ENCODE results near the gene WTIP.
A peak's percentile ranks its signal among the peaks of the same experiment; 100 is the strongest.
"Not testable (repeated sequence)": the region's sequence is repeated elsewhere in the genome, so short reads cannot be mapped to it uniquely, and the experiment has no call there.

WTIP gene

GRCh38 chr19:34480971-34481841 lies at the start of gene WTIP:
Gene WTIP (plus strand): TSS chr19:34481758. CDS start chr19:34481975, 217 bp downstream.
- DNase-seq, result peak; percentile 95

DNA sequence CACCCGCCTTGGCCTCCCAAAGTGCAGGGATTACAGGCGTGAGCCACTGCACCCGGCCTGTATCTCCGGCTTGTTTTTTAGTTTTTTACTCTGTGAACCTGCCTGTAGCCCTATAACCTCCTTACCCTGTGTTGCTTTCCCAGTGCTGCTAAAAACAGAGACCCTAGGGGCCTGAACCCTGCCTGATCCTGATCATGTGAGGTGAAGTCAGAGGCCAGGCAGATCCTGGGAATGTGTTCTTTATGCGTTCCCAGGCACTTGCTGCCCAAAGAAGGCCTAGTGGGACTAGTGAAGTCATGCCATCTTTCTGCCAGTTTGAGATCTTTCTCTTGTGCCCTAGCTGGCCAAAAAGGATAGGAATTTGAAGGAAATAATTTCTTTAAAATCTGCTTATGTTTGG lies 48.8 kb upstream of the WTIP start:
- no peak for DNase-seq

GRCh38 chr19:34436716-34437115 lies 44.8 kb upstream of the WTIP start:
- DNase-seq, result no peak

DNA sequence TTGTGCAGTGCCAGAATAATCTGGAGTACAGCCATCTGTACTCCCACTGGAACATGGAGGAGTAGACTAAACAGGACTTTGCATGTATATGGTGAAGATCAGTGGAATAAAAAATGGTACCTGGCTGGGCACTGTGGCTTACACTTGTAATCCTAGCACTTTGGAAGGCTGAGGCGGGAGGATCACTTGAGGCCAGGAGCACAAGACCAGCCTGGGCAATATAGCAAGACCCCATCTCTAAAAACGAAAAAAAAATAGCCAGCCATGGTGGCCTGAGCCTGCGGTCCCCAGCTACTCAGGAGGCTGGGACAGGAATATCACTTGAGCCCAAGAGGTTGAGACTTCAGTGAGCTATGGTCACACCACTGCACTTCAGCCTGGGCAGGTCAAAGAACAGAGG lies 33.4 kb upstream of the WTIP start:
- no peak for DNase-seq

- peak; percentile 38 for DNase-seq
Observed at GRCh38 chr19:34452723-34453122, 28.8 kb upstream of the WTIP start.

GRCh38 chr19:34454091-34454490 lies 27.5 kb upstream of the WTIP start:
- DNase-seq, result peak; percentile 76

- no peak for DNase-seq
Observed at GRCh38 chr19:34454685-34455084, 26.9 kb upstream of the WTIP start.

- DNase-seq, result not testable (repeated sequence)
Observed at GRCh38 chr19:34455783-34456480, 25.6 kb upstream of the WTIP start.

DNA sequence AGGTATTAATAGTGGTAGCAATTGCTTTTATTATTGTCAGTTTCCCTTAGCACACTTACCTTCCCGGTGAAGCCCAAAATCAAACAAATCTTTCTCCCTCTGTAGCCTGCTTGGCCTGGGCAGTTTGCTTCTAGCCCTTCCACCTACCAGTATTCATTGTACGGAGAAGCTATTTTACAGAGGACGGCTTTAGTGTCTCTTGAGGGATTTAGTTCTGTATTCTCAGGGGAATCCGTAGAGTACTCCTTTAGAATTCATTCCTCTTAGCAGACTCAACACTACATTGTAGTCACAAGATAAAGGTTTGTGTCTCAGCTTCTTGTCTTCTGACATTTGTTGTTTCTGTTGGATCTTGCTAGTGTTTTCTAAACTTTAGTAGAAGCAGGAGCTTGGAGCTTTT lies 24.1 kb upstream of the WTIP start:
- no peak for DNase-seq

DNA sequence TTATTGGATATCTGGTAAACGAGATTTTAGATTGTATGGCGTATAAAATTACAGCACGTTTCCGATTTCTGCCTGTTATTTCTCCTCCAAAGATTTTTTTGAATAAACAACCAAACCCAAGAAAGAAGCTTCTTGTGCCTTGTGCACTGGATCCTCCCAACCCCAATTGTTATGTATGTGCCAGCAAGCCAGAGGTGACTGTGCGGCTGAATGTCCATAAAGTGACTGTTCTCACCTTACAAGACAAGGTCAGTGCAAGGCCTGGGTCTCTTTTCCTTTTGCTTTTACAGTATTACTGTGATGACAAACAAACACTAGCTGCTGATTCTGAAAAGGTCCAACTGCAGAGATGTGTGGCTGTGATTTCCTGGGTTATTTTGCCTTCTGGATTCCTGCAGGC lies 22.9 kb upstream of the WTIP start:
- DNase-seq, result no peak

DNA sequence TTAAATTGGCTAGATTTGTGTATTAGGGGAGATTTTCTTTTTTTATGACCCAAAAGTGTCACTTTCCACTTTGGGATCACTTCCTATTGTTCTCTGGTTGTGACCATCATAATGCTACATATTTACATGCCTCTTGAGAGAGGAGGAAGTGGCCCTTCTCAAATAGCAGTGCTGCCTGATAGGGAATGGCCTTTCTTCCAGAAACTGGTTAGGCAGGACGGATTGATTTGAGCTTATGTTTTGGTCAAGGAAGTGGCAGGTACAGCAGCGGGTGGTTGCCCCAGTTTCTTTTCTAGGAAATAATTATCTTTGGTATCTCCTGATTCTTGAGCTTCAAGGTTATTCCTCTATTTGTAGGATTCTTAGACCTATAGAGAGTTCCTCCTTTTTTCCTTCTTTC lies 21.9 kb upstream of the WTIP start:
- no peak for DNase-seq

GRCh38 chr19:34461375-34462100 lies 20.0 kb upstream of the WTIP start:
- DNase-seq, result no peak

- not testable (repeated sequence) for DNase-seq
Observed at GRCh38 chr19:34464785-34465184, 16.8 kb upstream of the WTIP start.

DNA sequence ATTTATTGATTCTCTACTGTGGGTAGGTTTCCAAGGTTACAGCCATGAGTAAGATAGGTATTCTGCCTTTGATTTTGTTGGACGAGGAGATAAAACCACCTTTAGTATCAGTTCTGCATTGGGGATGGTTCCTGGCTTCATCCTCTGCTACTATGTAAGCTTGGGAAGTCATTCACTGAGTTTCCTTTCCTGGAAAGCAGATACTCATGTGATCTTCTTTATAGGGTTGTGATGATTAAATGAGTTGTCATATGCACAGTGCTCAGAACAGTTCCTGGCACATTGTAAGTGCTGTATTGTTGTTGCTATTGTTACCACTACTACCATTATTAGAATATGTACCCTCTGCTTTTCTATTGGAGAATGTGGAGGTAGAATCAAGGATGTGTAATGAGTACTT lies 13.1 kb upstream of the WTIP start:
- no peak for DNase-seq

- DNase-seq, result not testable (repeated sequence)
Observed at GRCh38 chr19:34469026-34469425, 12.5 kb upstream of the WTIP start.

DNA sequence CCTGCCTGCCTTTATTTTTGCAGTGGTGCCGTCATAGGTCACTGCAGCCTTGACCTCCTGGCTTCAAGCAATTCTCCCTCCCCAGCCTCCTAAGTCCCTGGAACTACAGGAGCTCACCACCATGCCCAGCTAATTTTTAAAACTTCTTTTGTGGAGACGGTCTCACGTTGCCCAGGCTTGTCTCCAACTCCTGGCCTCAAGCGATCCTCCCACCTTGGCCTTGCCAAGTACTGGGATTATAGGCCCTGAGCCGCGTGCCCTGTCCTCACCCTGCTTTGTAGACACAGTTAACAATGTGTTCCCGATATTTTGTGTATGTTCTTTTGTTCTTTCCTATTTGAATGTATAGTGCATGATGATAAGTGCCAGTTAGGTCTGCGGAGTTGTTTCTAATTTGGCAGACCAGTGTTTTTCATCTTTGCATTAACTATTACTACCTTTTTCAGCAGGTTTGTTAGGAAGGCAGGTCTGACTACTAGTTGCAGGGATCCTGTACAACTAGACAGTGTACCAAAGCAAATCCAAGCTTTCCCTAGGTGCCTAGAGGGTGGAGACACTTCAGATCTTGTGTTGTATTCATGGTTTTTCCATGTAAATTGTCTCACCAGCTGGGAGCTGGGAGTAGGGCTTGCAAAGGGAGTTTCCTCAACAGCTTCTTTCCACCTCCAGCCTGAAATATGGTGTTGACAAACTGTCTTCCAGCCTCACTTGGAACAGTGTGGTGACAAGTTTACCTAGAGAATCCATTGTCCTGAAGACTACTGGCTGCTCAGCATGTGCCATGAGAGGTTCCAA lies 9.5 kb upstream of the WTIP start:
- no peak for DNase-seq

DNA sequence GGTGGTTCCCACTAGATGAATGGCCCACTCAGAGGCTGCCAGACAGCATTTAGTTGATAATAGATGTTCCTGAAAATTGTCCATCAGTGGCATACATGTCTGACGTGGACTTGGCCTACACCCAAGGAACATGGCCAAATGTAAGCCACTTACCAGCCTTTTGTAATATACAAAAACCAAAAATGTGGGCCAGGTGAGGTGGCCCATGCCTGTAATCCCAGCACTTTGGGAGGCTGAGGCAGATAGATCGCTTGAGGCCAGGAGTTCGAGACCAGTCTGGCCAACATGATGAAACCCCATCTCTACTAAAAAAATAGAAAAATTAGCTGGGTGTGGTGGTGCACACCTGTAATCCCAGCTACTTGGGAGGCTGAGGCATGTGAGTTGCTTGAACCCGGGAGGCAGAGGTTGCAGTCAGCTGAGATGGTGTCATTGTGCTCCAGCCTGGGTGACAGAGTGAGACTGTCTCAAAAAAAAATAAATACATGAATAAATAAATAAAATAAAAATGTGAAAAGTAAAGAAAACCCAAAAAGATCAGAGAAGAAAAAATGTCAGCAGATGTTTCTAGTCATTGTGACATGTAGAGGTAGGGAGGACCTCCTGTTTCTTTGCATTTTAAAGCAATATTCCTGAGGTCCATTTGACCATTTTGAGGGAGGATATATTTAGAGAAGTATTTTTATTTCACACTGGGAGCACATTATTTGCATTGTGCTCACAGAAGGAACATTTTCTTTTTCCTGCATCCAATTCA lies 7.1 kb upstream of the WTIP start:
- no peak for DNase-seq

- peak; percentile 87 for DNase-seq
Observed at GRCh38 chr19:34475026-34475974, 6.3 kb upstream of the WTIP start.

GRCh38 chr19:34475975-34476594 lies 5.5 kb upstream of the WTIP start:
- no peak for DNase-seq

DNA sequence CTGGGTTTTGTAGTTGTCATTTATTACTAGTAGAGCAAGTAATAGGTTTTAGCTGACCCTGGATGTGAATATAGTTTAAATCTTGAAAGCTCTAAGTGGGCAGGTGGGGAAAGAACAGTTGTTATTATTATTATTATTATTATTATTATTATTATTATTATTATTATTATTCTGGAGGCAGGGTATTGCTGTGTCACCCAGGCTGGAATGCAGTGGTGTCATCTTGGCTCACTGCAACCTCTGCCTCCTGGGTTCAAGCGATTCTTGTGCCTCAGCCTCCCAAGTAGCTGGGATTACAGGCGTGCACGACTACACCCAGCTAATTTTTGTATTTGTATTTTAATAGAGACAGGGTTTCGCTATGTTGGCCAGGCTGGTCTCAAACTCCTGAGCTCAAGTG lies 3.1 kb upstream of the WTIP start:
- DNase-seq, result not testable (repeated sequence)
